Right atrium auricular region (tissue), 2 donors: ENCODE measurements around the gene LHPP. TPM values are rescaled to one million over a fixed set of nuclear protein-coding genes. Genes with fewer than 3 reads are reported as not detected.

Source experiments
- DNase-seq: peaks from one replicate; pipeline ENCODE4 v3.0.0-alpha.2; 2019; ENCODE audit warnings: low spot score
- H3K27ac ChIP-seq, 2 donors: fragments of 200-600 bp; sonication (generic); 1 replicate in 1 of 2; 2 replicates in 1 of 2; pipeline ENCODE4 v1.5.1; 2016 to 2019
- H3K27me3 ChIP-seq, 2 donors: fragments of 200-600 bp; sonication (generic); one replicate each; pipeline versions ENCODE4 v1.5.1 to v1.6.0; 2017 to 2019
- H3K36me3 ChIP-seq: fragments of 200-600 bp; sonication (generic); one replicate; pipeline ENCODE4 v1.5.1; 2016
- H3K4me1 ChIP-seq, 2 donors: fragments of 200-600 bp; sonication (generic); one replicate each; pipeline versions ENCODE4 v1.5.1 to v1.6.0; 2017 to 2019
- H3K4me3 ChIP-seq, 2 donors: fragments of 200-600 bp; sonication (generic); 1 replicate in 1 of 2; 2 replicates in 1 of 2; pipeline ENCODE4 v1.5.1; 2017 to 2019; ENCODE audit warnings: mild to moderate bottlenecking in 1 of 2, moderate library complexity in 1 of 2
- H3K9me3 ChIP-seq, 2 donors: fragments of 200-600 bp; sonication (generic); one replicate each; pipeline ENCODE4 v1.5.1; 2019
- total RNA-seq, 2 donors: library from RNA; depleted of rRNA; stranded (reverse); fragments of >200 nt; gene quantifications; one replicate each; pipeline ENCODE4 v1.1.0, GENCODE V29; 2016
- TF ChIP-seq, protein P1 (sequence below), 2 donors: fragments of 200-600 bp; sonication (generic); IDR thresholded peaks; one replicate each; pipeline ENCODE4 v1.5.1; 2019; ENCODE audit warnings: antibody characterized with exemption in 2 of 2

LHPP gene
- total RNA-seq, 2 donors from 2014 or later = 10.3 to 23.7 TPM

DNA sequence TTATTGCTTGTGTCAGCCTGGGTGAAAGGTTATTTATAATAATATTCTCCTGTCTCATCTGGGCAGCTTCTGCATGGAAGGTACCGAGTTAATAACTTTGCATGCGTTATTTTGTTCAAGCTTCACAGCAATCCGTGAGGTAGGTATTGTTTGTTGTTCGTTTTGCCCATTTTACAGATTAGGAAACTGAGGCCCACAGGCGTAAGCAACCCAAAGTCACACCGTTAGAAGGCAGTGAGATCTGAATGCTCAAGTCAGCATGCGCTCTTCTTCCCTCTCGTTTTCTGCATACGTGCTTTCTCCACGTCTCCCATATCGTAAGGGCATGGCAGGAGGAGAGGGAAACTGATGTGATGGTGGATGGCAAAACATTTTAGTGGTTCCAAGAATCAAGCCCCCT lies 34.1 kb downstream of the LHPP start:
- Histone ChIP-seq H3K36me3 (peaks cover 8% of the 10 kb centered on the region), H3K9me3 (peaks cover 0 to 4% of the 10 kb centered on the region in 2 donors), H3K27me3 (no peaks in the 10 kb centered on the region), H3K27ac (no peak overlapping the region), H3K4me1 (no peaks in the 10 kb centered on the region), H3K4me3 (no peak overlapping the region)
- DNase-seq = no peak
- TF ChIP-seq, protein P1, sequence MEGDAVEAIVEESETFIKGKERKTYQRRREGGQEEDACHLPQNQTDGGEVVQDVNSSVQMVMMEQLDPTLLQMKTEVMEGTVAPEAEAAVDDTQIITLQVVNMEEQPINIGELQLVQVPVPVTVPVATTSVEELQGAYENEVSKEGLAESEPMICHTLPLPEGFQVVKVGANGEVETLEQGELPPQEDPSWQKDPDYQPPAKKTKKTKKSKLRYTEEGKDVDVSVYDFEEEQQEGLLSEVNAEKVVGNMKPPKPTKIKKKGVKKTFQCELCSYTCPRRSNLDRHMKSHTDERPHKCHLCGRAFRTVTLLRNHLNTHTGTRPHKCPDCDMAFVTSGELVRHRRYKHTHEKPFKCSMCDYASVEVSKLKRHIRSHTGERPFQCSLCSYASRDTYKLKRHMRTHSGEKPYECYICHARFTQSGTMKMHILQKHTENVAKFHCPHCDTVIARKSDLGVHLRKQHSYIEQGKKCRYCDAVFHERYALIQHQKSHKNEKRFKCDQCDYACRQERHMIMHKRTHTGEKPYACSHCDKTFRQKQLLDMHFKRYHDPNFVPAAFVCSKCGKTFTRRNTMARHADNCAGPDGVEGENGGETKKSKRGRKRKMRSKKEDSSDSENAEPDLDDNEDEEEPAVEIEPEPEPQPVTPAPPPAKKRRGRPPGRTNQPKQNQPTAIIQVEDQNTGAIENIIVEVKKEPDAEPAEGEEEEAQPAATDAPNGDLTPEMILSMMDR (IDR thresholded peaks at IDR 0.05) = no peak

- peaks cover 0 to 8% of the 10 kb centered on the region in 2 donors for H3K9me3 ChIP-seq
- no peak overlapping the region for H3K4me3 ChIP-seq
- no peak overlapping the region for H3K27ac ChIP-seq
- no peaks in the 10 kb centered on the region for H3K27me3 ChIP-seq
- H3K36me3 ChIP-seq = peaks cover 8% of the 10 kb centered on the region
- H3K4me1 ChIP-seq = no peaks in the 10 kb centered on the region
- DNase-seq = no peak
- TF ChIP-seq, protein P1 (IDR thresholded peaks at IDR 0.05) = no peak
These were observed 34.5 kb downstream of the LHPP start for GRCh38 chr10:124496150-124496549.

GRCh38 chr10:124496620-124497019 lies 35.0 kb downstream of the LHPP start:
- Histone ChIP-seq H3K9me3 (peaks cover 0 to 8% of the 10 kb centered on the region in 2 donors), H3K4me3 (no peak overlapping the region), H3K36me3 (peaks cover 8% of the 10 kb centered on the region), H3K27me3 (no peaks in the 10 kb centered on the region), H3K27ac (no peak overlapping the region), H3K4me1 (no peaks in the 10 kb centered on the region)
- TF ChIP-seq, protein P1 (IDR thresholded peaks at IDR 0.05) = no peak
- DNase-seq = no peak

DNA sequence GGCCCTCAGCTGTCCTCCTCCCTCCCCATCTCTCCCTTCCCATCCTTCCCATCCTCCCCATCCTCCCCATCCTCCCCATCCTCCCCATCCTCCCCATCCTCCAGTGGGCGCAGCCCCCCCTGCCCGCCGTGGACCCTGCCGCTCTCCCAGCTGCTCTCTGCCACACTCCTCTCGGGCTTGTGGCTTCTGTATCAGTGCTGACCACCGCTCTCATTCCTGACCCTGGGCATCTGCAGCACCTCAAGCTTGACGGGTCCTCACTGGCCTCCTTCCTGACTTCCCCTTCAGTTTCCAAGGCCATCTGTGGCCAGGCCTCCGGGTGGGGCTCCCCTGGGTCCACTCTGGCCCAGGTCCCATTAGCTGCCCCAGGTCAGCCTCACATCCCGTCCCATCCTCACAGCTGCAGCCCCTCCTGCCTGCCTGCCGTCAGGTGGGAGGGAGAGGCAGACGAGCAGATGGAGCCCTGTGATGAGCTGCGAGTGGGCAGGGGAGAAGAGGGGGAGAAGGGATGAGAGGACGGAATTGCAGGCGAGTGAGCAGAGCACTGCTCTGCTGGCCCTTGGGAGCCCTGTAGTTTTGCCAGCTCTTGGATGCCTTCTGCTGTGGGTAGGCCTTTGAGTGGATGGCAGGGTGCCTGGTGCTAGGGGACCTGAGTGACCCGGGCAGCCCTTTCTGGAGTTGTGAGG lies 35.7 kb downstream of the LHPP start:
- Histone ChIP-seq H3K4me3 (no peak overlapping the region), H3K27me3 (no peaks in the 10 kb centered on the region), H3K9me3 (peaks cover 0 to 8% of the 10 kb centered on the region in 2 donors), H3K27ac (no peak overlapping the region), H3K4me1 (no peaks in the 10 kb centered on the region), H3K36me3 (peaks cover 8% of the 10 kb centered on the region)
- no peak for DNase-seq
- TF ChIP-seq, protein P1 (IDR thresholded peaks at IDR 0.05) = no peak

DNA sequence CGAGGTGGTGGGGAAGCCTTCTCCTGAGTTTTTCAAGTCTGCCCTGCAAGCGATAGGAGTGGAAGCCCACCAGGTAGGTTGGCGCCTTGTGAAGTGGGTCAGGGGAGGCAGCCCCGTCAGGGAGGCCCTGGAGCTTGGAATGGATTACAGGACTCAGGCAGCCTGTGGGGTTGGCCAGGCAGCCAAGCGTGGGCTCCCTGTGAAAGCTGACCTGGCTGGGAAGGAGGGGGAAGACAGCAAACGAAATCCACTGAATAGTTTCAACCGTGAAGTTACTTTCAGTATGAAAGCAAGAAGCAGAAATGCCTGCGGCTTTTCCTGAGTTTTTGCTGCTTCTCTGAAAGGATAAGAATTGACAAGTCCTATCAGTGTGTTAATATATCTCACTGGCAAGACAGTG lies 36.4 kb downstream of the LHPP start:
- no peak for DNase-seq
- Histone ChIP-seq H3K27ac (no peak overlapping the region), H3K4me3 (no peak overlapping the region), H3K4me1 (no peaks in the 10 kb centered on the region), H3K27me3 (no peaks in the 10 kb centered on the region), H3K9me3 (peaks cover 0 to 8% of the 10 kb centered on the region in 2 donors), H3K36me3 (peaks cover 8% of the 10 kb centered on the region)
- TF ChIP-seq, protein P1 (IDR thresholded peaks at IDR 0.05) = no peak

DNA sequence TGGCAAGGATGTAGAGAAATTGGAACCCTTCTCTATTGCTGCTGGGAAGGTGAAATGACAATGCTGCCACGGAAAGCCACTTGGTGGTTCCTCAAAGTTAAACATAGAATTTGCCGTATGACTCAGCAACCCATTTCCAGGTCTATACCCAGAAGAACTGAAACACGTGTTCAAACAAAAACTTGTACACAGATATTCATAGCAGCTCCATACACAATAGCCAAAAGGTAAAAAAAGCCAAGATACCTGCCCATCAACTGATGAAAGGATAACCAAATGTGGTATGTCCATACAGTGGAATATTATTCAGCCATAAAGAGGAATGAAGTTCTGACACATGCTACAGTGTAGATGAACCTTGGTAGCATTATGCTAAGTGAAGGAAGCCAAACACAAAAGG lies 39.1 kb downstream of the LHPP start:
- no peaks in the 10 kb centered on the region for H3K4me1 ChIP-seq
- H3K9me3 ChIP-seq = peaks cover 0 to 8% of the 10 kb centered on the region in 2 donors
- no peak overlapping the region for H3K4me3 ChIP-seq
- DNase-seq = no peak
- TF ChIP-seq, protein P1 (IDR thresholded peaks at IDR 0.05) = no peak
- H3K36me3 ChIP-seq = peaks cover 8% of the 10 kb centered on the region
- no peaks in the 10 kb centered on the region for H3K27me3 ChIP-seq
- no peak overlapping the region for H3K27ac ChIP-seq
